ENCODE measurements around the gene SMAGP. TPM values are rescaled to one million over a fixed set of nuclear protein-coding genes. Genes with fewer than 3 reads are reported as not detected.
A peak's percentile ranks its signal among the peaks of the same experiment; 100 is the strongest.

SMAGP gene
- total and polyA plus RNA-seq, 2 of the 13 experiments (the other 11 are each of a cell fraction or from before 2014, with no cell fraction given): 9.2 TPM

DNA sequence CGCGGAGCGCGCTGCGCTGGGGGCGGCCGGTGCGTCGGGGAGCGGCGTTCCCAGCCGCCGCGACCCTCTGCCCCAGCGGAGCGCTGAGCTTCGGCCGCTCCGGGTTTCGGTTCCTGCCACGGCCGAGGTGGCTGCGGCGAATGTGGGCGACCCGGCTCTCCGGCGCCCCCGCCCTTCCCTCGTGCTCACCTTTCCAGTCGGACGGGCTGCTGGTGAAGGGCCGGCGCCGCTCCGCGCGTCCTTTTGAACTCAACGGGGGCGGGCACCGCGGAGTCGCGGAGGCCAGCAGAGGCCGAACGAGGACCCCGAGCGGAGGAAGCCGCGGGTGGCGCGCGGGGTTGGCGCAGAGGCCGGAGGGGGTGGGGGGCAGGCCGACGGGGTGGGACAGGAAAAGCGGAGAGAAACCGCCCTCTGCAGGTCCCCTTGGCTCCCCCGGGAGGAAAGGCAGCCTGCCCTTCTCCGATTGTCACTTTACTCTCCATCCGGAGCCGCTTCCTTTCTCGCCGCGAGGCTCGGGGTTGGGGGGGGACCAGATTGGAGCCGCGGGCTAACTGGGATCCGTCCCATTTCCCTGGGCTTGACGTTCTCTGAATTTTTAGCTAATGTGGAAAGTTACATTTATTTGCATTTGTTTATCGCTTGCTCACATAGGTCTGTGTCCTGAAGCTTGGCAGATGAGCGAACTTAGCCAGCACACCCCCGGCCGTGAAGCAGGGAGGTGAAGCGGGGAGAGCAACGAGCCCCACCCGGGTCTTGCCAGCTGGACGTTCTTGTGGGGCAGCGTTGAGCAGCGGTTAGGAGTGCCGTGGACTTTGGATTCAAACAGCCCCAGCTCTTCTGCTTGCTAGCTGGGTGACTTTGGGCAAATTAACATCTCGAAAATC lies at the start of gene SMAGP (continued):
- TF ChIP-seq, protein P1, sequence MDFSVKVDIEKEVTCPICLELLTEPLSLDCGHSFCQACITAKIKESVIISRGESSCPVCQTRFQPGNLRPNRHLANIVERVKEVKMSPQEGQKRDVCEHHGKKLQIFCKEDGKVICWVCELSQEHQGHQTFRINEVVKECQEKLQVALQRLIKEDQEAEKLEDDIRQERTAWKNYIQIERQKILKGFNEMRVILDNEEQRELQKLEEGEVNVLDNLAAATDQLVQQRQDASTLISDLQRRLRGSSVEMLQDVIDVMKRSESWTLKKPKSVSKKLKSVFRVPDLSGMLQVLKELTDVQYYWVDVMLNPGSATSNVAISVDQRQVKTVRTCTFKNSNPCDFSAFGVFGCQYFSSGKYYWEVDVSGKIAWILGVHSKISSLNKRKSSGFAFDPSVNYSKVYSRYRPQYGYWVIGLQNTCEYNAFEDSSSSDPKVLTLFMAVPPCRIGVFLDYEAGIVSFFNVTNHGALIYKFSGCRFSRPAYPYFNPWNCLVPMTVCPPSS (IDR thresholded peaks at IDR 0.05): no peak
- TF ChIP-seq ATM (IDR thresholded peaks at IDR 0.05; ENCODE audit: borderline replicate concordance) (no peak), ZNF546 (CRISPR knock-in tag; conservative IDR thresholded peaks at IDR 0.05) (no peak), ZNF574 (CRISPR knock-in tag; IDR thresholded peaks at IDR 0.05) (peak; percentile 46), ZSCAN29 (CRISPR knock-in tag; conservative IDR thresholded peaks at IDR 0.05) (0 out of 2 replicates have a peak, but pooled peaks have one; percentile 64), STAT5B (CRISPR knock-in tag; IDR thresholded peaks at IDR 0.05) (no peak), MTA3 (CRISPR knock-in tag; IDR thresholded peaks at IDR 0.05) (no peak), SMYD3 (CRISPR knock-in tag; IDR thresholded peaks at IDR 0.05) (no peak), ZNF775 (CRISPR knock-in tag; IDR thresholded peaks at IDR 0.05; ENCODE audit: borderline replicate concordance) (no peak), PRDM15 (CRISPR knock-in tag; IDR thresholded peaks at IDR 0.05) (peak; percentile 86), RFXANK (CRISPR knock-in tag; IDR thresholded peaks at IDR 0.05) (no peak), MEIS2 (CRISPR knock-in tag; IDR thresholded peaks at IDR 0.05) (no peak), TRIM24 (CRISPR knock-in tag; IDR thresholded peaks at IDR 0.05) (no peak), SNAPC5 (CRISPR knock-in tag; IDR thresholded peaks at IDR 0.05; ENCODE audit: borderline replicate concordance) (no peak), ATF7-NPFF (CRISPR knock-in tag; IDR thresholded peaks at IDR 0.05; ENCODE audit: low read depth) (peak; percentile 54; the same call in 1 of the 2 replicates), NFRKB (IDR thresholded peaks at IDR 0.05) (no peak), ZNF441 (CRISPR knock-in tag; IDR thresholded peaks at IDR 0.05; ENCODE audit: borderline replicate concordance) (no peak; the same call in 1 of the 2 replicates), MLLT10 (CRISPR knock-in tag; IDR thresholded peaks at IDR 0.05) (no peak), RXRB (CRISPR knock-in tag; IDR thresholded peaks at IDR 0.05; ENCODE audit: borderline replicate concordance) (no peak)
- TF ChIP-seq, protein P2, sequence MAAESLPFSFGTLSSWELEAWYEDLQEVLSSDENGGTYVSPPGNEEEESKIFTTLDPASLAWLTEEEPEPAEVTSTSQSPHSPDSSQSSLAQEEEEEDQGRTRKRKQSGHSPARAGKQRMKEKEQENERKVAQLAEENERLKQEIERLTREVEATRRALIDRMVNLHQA (CRISPR knock-in tag; IDR thresholded peaks at IDR 0.05): no peak
- TF ChIP-seq, protein P3, sequence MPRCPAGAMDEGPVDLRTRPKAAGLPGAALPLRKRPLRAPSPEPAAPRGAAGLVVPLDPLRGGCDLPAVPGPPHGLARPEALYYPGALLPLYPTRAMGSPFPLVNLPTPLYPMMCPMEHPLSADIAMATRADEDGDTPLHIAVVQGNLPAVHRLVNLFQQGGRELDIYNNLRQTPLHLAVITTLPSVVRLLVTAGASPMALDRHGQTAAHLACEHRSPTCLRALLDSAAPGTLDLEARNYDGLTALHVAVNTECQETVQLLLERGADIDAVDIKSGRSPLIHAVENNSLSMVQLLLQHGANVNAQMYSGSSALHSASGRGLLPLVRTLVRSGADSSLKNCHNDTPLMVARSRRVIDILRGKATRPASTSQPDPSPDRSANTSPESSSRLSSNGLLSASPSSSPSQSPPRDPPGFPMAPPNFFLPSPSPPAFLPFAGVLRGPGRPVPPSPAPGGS (CRISPR knock-in tag; IDR thresholded peaks at IDR 0.05): 0 out of 2 replicates have a peak, but pooled peaks have one; percentile 16

Data from HepG2 (cell line).